HG02678 (cell line): ENCODE measurements around the gene RPL26.
"Not testable (repeated sequence)": the region's sequence is repeated elsewhere in the genome, so short reads cannot be mapped to it uniquely, and the experiment has no call there.

ENCODE experiments used
- ATAC-seq: cut with Tn5 transposase; IDR thresholded peaks from one replicate; pipeline ENCODE4 v1.9.1; 2021; ENCODE audit warnings: mild to moderate bottlenecking, moderate library complexity; ENCODE audit not compliant: unreplicated experiment

RPL26 gene

GRCh38 chr17:8369944-8370343 is 13.0 kb downstream of the RPL26 start:
- no peak for ATAC-seq

- ATAC-seq: no peak
These were observed 14.8 kb downstream of the RPL26 start for GRCh38 chr17:8368193-8368592.

- no peak for ATAC-seq
These were observed 16.8 kb downstream of the RPL26 start for GRCh38 chr17:8366231-8366630.

GRCh38 chr17:8365143-8365542 is 17.9 kb downstream of the RPL26 start:
- no peak for ATAC-seq

- no peak for ATAC-seq
These were observed 20.2 kb downstream of the RPL26 start for GRCh38 chr17:8362651-8363332.

GRCh38 chr17:8360751-8361150 is 22.2 kb downstream of the RPL26 start:
- no peak for ATAC-seq

- no peak for ATAC-seq
These were observed 22.7 kb downstream of the RPL26 start for GRCh38 chr17:8360260-8360659.

- no peak for ATAC-seq
These were observed 23.2 kb downstream of the RPL26 start for GRCh38 chr17:8359769-8360168.

- no peak for ATAC-seq
These were observed 25.1 kb downstream of the RPL26 start for GRCh38 chr17:8357910-8358309.

- ATAC-seq: no peak
These were observed 28.8 kb downstream of the RPL26 start for GRCh38 chr17:8354236-8354635.

GRCh38 chr17:8353736-8354135 is 29.3 kb downstream of the RPL26 start:
- no peak for ATAC-seq

- ATAC-seq: no peak
These were observed 32.7 kb downstream of the RPL26 start for GRCh38 chr17:8350339-8350738.

GRCh38 chr17:8347001-8347400 is 36.0 kb downstream of the RPL26 start:
- ATAC-seq: not testable (repeated sequence)

- no peak for ATAC-seq
These were observed 36.9 kb downstream of the RPL26 start for GRCh38 chr17:8345951-8346665.

- no peak for ATAC-seq
These were observed 37.8 kb downstream of the RPL26 start for GRCh38 chr17:8345052-8345690.

GRCh38 chr17:8341456-8341855 is 41.5 kb downstream of the RPL26 start:
- no peak for ATAC-seq

- no peak for ATAC-seq
These were observed 43.5 kb downstream of the RPL26 start, which contains the start of gene ODF4 for GRCh38 chr17:8339540-8339939. ODF4 (plus strand) TSS chr17:8339840; CDS start chr17:8340052, 212 bp downstream.

GRCh38 chr17:8338753-8339140 is 44.2 kb downstream of the RPL26 start:
- no peak for ATAC-seq

GRCh38 chr17:8337802-8338752 is 44.9 kb downstream of the RPL26 start:
- no peak for ATAC-seq

- ATAC-seq: no peak
These were observed 49.7 kb downstream of the RPL26 start for GRCh38 chr17:8333281-8333680.

GRCh38 chr17:8332688-8333087 is 50.3 kb downstream of the RPL26 start:
- no peak for ATAC-seq
